Measurements from ENCODE around the gene VSTM4. TPM values are rescaled to one million over a fixed set of nuclear protein-coding genes. Genes with fewer than 3 reads are reported as not detected.

Gene VSTM4
- polyA plus RNA-seq, 1 of the 3 experiments (the other 2 are of a cell fraction), result 0.39 TPM

DNA sequence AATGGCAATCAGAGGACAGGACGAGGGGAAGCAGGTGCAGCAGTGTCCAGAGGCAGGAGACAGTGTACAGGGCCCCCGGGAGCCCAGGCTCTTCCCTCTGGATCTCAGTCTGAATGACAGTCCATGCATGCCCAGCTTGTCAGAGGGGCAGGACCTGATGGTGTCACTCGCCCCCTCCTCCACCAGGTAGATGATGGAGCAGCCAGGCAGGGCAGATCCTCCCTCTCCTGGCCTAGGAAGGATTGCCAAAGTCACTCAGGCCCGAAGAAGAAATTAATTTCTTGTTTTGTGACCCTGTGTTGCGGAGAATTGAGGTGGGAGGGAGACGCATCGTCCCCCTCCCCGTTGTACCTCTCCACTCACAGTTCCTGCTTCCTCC, 4.0 kb downstream of the VSTM4 start (continued):
- TF ChIP-seq ZBTB33 (IDR thresholded peaks at IDR 0.05; ENCODE audit: borderline replicate concordance, low read depth) (no peak), TEAD4 (IDR thresholded peaks at IDR 0.05; ENCODE audit: borderline replicate concordance, insufficient read depth) (no peak), EZH2phosphoT487 (IDR thresholded peaks at IDR 0.05; ENCODE audit: borderline replicate concordance, low read depth) (no peak), GABPA (IDR thresholded peaks at IDR 0.05; ENCODE audit: low read depth) (no peak), CHD2 (IDR thresholded peaks at IDR 0.05; ENCODE audit: low read length, partially characterized antibody) (no peak), POLR2AphosphoS5 (IDR thresholded peaks at IDR 0.05; ENCODE audit: low read depth, low read length) (no peak), SIN3A (IDR thresholded peaks at IDR 0.05; ENCODE audit: borderline replicate concordance, low read depth, low read length) (no peak), RXRA (IDR thresholded peaks at IDR 0.05; ENCODE audit: borderline replicate concordance, low read depth) (no peak), MEF2A (IDR thresholded peaks at IDR 0.05; ENCODE audit: borderline replicate concordance, low read depth) (no peak), FOSL2 (IDR thresholded peaks at IDR 0.05; ENCODE audit: borderline replicate concordance, low read depth) (no peak)
- TF ChIP-seq, protein P1, sequence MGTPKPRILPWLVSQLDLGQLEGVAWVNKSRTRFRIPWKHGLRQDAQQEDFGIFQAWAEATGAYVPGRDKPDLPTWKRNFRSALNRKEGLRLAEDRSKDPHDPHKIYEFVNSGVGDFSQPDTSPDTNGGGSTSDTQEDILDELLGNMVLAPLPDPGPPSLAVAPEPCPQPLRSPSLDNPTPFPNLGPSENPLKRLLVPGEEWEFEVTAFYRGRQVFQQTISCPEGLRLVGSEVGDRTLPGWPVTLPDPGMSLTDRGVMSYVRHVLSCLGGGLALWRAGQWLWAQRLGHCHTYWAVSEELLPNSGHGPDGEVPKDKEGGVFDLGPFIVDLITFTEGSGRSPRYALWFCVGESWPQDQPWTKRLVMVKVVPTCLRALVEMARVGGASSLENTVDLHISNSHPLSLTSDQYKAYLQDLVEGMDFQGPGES (IDR thresholded peaks at IDR 0.05; ENCODE audit: low read depth, low read length), result no peak

- Histone ChIP-seq H3K79me2 (ENCODE audit: insufficient read depth) (no peaks in the 10 kb centered on the region), H3K9ac (no peak overlapping the region), H3K4me1 (ENCODE audit: control insufficient read depth in 1 of 2, insufficient read depth in 2 of 2, low read depth in 1 of 2, low read length in 1 of 2) (peaks cover 0 to 37% of the 10 kb centered on the region in 2 experiments; a peak in 1 of 4 replicates), H3K4me3 (ENCODE audit: low read depth in 2 of 2, low read length in 1 of 2) (no peak overlapping the region), H3K27ac (ENCODE audit: low read depth in 2 of 2, low read length in 1 of 2) (no peak overlapping the region; a peak in 1 of 4 replicates), H3K27me3 (ENCODE audit: insufficient read depth) (no peaks in the 10 kb centered on the region), H3K36me3 (replicated peaks in 1 of 2; ENCODE audit: control insufficient read depth in 1 of 2, insufficient read depth in 2 of 2, low read length in 1 of 2) (no peaks in the 10 kb centered on the region), H3K4me2 (no peak overlapping the region), H2AFZ (ENCODE audit: low read depth) (no peak overlapping the region), H3K9me3 (no peaks in the 10 kb centered on the region), H3F3A (replicated peaks; ENCODE audit: insufficient read depth) (no peaks in the 10 kb centered on the region), H4K20me1 (ENCODE audit: insufficient read depth) (no peaks in the 10 kb centered on the region), H3K9me2 (no peaks in the 10 kb centered on the region)
- DNase-seq, result no peak
- TF ChIP-seq TCF12 (IDR thresholded peaks at IDR 0.05), result no peak
- TF ChIP-seq EZH2phosphoT487 (IDR thresholded peaks at IDR 0.05; ENCODE audit: borderline replicate concordance, low read depth), result no peak
- POLR2A ChIA-PET, result no interaction called here
- CTCF ChIA-PET, result interaction anchor here (0.5 to 0.9 kb wide), 3 partner anchors 408 to 456 kb away, joined by 3 read pairs; no protein-coding TSS in a partner anchor
- 82% methylated on average over 3 of the region's 4 CpGs for WGBS (ENCODE audit: low lambda C conversion rate)
These were observed 4.5 kb downstream of the VSTM4 start for GRCh38 chr10:49110684-49111319.
